Superior temporal gyrus (tissue), 1 donor: ENCODE results near the gene BAZ1B.
A peak's percentile ranks its signal among the peaks of the same experiment; 100 is the strongest.
"Not testable (repeated sequence)": the region's sequence is repeated elsewhere in the genome, so short reads cannot be mapped to it uniquely, and the experiment has no call there.

Experiments
- DNase-seq: peaks from one replicate; pipeline ENCODE4 v3.0.0-alpha.2; 2016; ENCODE audit errors: extremely low spot score

The BAZ1B gene

DNA sequence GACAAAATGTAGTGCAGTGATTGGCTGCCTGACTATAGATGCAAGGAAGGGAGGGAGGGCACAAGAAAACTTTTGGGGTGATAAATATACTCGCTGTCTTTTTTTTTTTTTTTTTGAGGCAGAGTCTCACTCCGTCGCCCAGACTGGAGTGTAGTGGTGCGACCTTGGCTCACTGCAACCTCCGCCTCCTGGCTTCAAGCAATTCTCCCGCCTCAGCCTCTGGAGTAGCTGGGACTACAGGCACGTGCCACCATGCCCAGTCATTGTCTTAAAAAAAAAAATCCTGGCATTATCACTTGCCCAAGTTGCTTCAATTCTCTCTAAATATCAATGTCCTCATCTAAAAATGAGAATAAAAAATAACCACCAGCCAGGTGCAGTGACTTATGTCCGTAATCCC lies 96.1 kb downstream of the BAZ1B start:
- no peak for DNase-seq

DNA sequence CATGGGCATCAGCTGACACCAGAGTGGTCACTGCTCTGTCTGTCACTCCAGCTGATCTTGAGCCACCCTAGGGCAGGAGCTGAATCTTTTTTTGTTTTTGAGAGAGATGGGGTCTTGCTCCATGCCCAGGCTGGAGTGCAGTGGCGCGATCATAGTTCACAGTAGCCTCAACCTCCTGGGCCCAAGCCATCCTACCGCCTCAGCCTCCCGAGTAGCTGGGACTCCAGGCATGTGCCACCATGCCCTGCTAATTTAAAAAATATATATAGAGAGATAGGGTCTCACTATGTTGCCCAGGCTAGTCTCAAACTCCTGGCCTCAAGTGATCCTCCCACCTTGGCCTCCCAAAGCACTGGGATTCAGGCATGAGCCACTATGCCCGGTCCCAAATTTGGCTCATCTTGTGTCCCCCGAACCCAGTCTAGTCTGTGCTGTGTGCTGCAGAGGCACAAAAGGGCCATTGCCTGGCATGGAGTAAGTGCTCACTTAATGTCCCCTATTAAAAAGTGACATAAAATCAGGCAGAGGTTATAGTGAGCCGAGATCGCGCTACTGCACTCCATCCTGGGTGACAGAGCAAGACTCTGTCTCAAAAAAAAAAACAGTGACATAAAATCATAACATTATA lies 96.6 kb downstream of the BAZ1B start:
- DNase-seq: no peak

DNA sequence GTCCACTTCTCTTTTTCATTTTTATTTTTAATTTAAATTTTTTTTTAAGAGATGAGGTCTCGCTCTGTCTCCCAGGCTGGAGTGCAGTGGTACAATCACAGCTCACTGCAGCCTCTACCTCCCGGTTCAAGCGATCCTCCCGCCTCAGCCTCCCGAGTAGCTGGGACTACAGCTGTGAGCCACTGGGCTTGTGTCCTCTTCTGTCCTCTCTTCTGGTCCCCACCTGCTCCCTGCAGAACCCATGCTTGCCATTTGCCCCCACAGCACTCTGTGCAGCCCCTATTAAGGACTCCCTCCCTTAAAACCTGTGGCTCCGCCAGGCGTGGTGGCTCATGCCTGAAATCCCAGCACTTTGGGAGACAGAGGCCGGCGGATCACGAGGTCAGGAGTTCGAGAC lies 97.6 kb downstream of the BAZ1B start:
- DNase-seq: no peak

DNA sequence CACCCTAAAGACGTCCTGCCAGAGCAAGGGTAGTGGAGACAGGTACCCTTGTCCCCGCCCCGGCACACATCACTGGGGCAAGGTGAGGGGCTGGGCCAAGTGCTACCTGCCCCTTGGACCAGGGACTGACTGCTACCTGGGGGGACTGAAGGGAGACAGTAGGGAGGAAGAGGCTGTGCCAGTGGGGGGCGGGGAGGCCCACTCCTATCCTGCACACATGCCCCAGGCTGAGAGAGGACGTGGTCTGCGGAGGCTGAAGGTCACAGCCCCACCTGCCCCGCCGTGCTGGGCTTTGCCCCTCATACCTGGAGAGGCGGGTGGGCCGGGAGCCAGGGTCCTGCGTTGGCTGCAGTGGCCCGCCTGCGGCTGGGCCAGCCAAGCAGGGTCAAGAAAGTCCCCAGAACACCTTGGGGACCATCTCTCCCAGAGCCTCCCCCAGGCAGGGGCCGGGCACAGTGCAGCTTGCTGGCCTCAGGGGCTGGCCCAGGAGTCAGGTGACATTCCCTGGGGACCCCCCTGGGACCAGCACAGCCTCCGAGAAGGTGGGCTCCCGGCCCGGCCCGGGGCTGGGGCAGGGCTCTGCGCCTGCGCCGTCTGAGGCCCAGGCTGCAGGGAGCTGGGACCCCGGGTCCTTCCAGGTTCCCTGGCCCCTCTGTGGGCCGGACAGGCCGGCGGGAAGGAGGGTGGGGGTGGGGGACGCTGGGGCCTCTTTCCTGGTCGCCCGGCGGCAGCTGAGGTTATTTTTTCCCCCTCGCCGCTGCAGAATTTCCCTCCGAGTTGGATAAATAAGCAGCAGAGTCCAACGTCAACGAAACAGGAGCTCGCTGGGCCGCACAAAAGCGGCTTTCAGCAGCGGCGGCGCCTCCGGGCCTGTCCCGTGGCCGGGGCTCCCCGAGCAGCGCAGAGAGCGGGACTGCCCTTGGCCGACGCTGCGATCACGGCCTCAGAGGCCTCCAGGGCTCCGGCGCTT lies 98.3 kb downstream of the BAZ1B start:
- no peak for DNase-seq

DNA sequence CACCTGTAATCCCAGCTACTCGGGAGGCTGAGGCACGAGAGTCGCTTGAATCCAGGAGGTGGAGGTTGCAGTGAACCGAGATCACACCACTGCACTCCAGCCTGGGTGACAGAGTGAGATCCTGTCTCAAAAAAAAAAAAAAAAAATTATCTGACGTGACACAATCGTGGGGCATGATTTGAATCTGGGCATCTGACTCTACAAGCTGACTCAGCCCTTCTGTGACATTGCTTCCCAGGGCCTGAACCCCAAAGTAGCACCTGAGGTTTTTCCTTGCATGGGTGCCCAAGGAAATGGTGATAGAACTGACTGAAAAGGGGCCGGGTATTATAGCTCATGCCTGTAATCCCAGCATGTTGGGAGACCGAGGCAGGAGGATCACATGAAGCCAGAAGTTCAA lies 101.5 kb downstream of the BAZ1B start:
- not testable (repeated sequence) for DNase-seq

DNA sequence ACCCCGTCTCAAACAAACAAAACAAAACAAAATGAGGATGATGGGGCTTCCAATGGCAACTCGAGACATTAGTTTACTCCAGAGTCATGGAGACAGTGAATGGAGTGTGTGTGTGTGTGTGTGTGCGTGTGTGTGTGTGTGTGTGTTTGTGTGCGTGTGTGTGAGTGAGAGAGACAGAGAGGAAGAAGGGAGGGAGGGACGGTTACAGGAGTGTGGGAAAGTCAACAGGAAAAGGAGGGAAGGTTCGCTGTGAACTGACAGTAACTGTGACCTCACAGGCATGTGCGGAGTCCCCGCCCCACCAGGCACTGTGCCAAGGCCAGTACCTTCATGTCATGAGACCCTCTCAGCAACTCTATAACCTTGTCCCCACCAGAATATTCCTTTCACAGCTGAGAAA lies 102.1 kb downstream of the BAZ1B start:
- not testable (repeated sequence) for DNase-seq

DNA sequence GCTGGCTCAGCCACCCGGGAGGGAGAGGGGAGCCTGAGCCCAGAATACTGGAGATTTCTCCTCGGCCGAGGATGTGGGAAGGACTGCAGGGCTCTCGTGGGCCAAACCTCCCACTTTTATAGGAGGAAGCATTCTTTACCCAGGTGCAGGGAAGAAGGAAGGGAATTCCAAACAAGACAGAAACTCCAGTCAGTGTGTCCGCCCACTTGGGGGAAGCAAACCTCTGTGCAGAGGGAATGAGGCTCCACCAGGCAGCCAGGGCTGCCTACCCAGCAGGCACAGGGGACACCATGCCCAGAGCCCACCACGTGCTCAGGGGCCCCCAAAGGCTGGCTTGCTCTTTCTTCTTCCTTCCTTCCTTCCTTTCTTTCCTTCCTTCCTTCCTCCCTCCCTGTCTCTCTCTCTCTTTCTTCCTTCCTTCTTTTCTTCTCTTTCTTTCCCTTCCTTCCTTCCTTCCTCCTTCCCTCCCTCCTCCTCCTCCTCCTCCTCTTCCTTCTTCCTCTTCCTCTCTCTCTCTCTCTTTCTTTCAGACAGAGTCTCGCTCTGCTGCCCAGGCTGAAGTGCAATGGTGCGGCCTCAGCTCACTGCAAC lies 103.9 kb downstream of the BAZ1B start:
- no peak for DNase-seq

DNA sequence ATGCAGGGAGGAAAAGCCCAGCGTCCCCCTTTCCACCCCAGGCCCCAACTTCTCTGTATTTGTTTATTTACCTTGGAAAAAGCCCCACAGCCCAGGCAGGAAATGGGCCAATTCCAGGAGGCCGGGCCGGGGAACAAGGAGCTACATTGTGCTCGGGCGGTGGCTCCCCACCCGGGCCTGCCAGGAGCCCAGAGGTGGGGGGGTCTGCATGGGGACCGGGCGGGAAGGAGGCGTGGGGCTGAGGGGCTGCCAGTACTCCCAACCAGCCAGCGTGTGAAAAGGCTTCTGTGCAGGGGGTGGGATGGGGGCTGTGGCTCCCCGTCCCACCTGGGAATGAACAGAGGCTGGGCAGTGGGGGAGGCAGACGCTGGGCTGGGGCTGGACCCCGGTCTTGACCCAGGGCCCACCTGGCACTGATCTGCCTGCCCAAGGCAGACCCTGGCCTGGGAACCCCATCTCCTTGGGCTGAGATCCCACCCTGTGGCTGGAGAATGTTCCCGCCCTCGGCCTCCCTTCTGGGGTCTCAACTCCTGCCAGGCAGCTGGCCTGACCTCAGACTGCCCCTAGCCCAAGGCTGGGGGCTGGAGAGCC lies 111.5 kb downstream of the BAZ1B start:
- DNase-seq: peak; percentile 29

DNA sequence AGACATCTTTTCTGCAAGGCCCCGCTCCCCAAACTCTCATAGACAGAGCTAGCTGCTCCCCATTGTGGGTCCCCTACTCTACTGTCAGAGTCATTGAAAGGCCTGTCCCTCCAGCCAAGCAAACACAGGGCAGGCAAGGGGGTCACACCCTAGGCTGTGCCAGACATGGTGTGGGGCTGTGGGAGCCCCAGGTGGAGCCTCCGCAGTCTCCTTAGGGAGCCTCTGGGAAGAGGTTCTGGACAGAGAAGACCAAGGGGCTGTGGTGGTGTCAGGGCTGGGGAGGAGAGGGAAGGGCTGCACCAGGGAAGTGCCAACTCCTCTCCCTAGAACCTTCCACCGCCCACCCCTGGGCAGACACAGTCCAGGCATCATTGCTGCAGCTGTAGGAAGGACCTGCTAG lies 117.2 kb downstream of the BAZ1B start:
- DNase-seq: not testable (repeated sequence)

DNA sequence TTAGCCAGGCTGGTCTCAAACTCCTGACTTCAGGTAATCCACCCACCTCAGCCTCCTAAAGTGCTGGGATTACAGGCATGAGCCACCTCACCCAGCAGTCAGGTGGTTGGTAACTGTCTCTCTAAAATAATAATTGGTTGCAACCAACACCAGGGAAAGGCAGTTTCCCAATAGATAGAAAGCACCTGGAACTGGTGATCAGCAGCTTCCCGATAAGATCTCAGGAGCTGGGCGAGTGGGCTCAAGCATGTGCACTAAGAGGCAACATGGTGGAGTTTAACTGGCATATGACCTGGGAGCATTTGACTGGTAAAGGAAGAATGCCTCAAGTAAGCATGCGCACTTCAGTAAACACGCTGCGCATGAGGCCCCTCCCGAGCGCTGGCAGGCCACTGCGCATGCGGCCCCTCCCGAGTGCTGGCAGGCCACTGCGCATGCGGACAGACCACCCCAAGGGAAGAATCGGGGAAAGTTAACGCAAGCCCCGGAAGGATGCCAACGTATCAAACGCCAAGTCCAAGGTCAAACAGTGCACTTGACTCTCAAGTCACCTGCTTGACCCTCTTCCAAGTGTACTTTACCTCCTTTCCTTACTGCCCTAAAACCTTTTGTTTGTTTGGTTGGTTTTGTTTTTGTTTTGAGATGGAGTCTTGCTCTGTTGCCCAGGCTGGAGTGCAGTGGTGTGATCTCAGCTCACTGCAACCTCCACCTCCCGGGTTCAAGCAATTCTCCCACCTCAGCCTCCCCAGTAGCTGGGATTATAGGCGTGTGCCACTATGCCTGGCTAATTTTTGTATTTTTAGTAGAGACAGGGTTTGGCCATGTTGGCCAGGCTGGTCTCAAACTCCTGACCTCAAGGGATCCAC lies 122.7 kb downstream of the BAZ1B start:
- peak; percentile 63 for DNase-seq

DNA sequence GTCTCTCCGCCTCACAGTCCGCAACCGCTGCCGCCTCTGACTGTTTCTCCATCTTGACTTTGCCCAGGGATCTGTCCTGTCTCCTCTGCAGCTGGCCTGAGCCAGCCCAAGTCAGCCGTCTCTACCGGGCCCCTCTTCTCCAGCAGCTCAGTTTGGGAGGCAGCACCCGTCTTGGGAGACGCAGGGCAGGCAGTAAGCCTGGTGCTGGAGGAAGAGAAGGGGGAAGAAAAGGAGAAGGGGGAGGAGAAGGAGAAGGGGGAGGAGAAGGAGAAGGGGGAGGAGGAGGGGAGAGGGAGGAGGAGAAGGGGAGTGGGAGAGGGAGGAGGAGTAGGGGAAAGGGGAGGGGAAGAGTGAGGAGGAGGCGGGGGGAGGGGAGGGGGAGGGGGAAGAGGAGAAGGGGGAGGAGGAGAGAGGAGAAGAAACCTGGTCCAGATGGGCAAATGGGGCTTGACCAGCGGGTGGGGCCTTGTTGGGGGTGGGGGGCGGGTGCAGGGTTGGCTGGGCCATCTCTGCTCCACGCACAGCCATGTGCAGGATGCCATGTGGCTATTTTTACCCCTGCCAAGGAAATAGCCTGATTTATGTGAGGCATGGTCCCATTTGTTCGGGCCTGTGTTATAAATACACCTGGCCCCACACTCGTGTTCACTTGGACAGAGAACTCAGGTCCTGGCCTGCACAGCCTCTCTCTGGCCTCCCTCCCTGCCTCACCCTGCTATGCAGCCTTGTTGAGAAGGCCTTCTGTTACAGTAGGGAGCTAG lies 124.4 kb downstream of the BAZ1B start:
- no peak for DNase-seq

DNA sequence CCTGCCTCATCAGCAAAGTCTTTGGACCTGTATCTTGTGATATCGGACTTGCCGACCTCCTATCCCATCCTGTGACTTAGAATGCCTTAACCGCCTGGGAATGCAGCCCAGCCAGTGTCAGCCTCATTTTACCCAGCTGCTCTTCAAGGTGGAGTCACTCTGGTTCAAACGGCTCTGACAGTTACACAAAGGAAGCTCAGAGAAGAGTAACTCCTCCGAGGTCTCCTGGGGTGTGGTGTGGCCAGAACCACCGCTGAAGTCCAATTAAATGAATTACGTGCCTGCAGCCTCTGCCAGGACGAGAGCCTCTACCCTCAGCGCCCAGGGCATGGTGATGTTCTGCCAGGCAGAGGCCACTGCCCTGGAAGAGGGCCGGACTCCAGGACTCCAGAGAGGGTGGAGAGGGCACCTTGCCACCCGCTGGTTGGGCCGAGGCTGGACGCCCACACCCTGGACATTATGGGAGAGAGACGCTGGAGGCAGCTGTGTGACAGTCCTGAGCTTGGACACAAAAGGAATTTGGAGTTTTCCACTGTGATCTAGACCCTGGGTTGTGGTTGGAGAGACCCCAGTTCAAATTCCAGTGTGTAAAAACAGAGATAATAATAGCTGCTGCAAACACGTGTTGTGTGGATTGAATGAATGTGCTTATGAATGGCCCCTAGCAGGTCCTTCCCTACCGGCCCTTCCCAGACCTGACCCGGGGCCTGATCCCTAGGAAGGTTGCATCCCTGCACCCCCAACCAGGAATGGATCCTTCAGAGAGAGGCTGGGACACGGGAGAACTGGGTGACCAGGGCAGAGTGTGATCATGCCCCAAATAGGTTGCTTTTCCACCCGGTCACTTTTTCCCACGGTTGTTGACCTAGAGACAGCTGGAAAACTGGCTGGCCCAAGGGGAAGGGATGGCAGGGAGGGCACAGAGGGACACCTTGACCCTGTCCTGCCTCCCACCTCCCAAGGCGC lies 126.3 kb downstream of the BAZ1B start:
- no peak for DNase-seq

DNA sequence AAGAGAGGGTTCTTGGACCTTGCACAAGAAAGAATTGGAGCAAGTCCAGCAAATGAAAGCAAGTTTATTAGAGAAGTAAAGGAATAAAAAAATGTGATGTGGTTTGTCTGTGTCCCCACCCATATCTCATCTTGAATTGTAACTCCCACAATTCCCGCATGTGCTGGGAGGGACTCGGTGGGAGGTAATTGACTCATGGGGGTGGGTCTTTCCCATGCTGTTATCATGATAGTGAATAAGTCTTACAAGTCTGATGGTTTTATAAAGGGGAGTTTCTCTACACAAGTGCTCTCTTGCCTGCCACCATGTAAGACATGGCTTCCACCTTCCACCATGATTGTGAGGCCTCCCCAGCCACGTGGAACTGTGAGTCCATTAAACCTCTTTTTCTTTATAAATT lies 127.7 kb downstream of the BAZ1B start:
- no peak for DNase-seq

DNA sequence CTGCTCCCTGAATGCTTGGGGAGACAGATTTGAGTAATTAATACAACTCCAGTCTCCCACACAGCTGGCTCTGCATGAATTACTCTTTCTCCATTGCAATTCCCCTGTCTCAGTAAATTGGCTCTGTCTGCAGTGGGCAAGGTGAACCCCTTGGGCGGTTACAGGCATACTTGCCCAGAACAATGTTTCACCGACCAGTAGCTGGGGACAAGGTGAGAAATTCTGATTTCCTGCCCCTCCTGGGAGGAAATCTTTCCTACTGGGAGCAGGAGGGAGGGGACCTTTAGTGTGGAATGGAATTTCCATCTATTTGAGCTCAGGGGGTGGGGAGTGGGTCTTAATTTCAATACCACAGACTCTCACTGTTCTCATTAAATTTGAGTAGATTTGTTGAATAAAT lies 130.7 kb downstream of the BAZ1B start:
- DNase-seq: no peak
